Right forelimb (tissue), 1 donor: ENCODE data around the gene NBPF3.

Experiments used
- DNase-seq: peaks from one replicate; pipeline ENCODE4 v3.0.0-alpha.2; 2018

The NBPF3 gene

DNA sequence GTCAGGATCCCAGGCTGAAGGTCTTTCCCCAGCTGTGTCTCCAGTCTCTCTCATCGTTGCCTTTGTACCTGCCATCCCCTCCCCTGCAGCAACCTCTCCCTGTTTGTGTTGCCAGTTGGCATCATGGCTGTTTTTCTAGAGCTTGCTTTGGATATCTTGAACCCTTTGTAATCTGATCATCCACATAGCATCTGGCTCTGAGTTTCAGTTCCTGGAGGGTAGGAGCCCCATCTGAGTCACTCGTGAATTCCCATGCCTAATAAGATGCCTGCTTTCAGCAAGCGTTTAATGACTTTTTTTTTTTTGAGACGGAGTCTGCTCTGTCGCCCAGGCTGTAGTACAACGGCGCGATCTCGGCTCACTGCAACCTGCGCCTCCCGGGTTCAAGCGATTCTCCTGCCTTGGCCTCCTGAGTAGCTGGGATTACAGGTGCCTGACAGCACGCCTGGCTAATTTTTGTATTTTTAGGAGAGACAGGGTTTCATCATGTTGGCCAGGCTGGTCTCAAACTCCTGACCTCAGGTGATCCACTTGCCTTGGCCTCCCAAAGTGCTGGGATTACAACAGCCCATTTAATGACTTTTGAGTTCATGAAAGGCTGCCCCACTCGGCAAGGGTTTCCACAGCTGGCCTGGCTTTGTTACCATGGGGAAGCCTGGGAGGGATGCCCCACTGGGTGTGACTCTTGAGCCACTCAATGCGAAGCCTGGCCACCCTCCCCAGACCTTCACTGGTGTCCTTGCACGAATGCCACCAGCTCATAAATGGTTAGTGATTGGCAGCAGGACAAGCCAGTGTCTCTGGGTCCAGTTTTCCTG, 81.2 kb downstream of the NBPF3 start:
- DNase-seq = no peak

DNA sequence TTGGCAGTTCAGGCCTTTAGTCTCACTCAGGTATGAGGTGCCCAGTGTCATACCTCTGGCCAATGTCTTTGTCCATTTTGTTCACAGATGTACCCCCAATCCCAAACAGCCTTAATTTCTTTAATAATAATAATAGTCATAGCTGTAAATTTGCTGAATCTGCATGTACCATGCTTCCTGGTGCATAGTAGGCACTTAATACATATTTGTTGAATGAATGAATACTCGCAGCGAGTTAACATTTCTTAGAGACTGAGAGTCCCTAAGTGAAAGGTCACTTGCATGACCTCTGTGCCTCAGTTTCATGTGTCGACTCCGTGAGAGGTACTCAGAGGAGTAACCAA, 81.8 kb downstream of the NBPF3 start:
- no peak for DNase-seq

DNA sequence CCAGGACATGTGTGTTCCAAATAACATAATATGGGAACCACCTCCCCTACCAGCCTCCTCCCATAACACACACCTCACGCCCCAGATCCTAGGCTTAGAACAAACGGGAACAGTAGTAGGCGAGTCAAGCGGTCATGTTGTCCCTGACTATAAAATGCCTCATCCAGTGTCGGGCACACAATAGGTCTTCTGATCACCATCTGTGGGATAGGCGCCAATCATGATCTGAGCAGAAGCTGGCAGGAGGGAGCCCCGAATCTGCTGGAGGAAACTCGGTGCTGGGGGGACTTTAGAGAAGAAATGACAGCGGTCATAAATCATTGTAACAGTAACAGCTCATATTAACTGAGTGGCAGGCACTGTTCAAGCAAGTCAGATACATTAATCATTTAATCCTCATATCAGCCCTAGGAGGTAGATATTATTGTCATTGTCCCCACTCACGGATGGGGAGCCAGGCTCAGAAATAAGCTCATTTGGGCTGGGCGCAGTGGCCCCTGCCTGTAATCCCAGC, 82.6 kb downstream of the NBPF3 start:
- DNase-seq = no peak

- no peak for DNase-seq
These were observed 83.4 kb downstream of the NBPF3 start for GRCh38 chr1:21523297-21523813.

GRCh38 chr1:21524220-21524619, 84.3 kb downstream of the NBPF3 start:
- DNase-seq = no peak

- no peak for DNase-seq
These were observed 84.9 kb downstream of the NBPF3 start for GRCh38 chr1:21524686-21525339.

DNA sequence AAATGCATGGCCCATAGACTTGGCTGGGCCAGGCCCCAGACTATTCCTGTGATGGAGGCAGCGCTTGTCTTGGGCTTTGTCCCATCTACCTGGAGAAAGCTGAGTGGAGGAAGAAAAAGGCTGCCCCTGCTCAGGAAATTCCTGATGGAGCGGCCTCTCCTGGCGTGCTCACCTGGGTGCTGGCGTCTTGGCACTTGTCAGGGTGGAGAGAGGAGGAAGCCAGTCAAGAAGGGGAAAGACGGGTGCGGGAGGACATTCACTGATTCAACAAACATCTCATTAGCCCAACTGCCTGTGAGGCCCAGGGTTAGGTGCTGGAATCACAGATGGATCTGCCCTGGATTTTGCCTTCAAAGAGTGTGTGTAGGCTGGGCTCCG, 85.4 kb downstream of the NBPF3 start:
- DNase-seq = no peak

DNA sequence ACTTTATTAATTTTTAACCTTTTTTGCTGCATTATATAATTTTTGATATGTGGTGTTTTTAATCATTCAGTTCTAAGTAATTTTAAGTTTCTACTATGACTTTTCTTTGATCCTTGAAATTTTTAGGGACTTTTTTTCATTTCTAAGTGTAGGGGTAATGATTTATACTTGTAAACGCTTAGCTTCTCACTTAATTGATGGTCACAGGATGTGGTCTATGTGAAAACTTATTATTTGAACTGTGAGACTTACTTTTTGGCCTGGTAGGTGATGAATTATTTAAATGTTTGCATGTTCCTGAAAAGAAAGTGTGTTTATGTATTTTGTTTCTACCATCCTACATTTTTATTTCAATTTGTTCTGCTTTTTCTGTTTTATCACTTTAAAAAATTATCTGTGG, 86.5 kb downstream of the NBPF3 start:
- no peak for DNase-seq

DNA sequence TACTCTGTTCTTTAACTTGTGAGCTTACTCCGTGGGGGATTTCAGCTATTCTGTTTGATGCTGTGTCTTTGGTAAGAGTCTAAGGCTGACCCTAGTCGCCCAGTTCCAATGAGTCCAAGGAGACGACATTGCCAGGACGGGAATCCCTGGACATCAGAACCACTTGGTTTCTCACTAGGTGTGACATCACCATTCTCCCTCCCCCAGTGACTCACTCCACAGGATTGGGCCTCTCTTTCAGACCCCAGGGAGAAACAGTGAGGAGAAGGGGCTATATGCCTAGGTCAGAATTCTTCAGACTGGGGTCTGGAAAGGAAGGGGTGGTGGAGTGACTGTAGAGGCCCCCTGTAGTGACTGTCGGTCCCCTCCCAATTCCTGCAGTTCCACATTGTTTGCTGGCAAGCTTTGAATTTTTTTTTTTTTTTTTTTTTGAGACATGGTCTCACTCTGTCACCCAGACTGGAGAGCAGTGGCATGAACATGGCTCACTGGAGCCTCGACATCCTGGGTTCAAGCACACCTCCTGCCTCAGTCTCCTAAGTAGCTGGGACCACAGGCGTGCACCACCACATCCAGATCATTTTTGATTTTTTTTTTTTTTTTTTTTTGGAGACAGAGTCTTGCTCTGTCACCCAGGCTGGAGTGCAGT, 90.6 kb downstream of the NBPF3 start:
- DNase-seq = no peak

DNA sequence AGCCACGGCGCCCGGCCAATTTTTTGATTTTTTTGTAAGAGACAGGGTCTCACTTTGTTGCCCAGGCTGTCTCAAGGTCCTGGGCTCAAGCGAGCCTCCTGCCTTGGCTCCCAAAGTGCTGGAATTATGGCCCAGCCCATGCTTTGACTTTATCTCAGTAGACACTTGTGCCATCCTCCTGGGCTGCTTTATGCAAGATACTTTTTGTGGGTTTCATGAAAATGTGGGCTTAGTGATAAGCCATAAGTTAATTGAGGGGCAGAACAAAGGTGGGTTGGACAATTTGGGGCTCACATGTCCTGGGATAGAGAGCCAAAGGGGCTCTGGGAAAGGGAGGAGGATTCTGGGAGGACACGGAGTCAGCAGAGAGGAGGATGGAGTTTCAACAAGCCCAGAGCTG, 91.3 kb downstream of the NBPF3 start:
- DNase-seq = no peak

DNA sequence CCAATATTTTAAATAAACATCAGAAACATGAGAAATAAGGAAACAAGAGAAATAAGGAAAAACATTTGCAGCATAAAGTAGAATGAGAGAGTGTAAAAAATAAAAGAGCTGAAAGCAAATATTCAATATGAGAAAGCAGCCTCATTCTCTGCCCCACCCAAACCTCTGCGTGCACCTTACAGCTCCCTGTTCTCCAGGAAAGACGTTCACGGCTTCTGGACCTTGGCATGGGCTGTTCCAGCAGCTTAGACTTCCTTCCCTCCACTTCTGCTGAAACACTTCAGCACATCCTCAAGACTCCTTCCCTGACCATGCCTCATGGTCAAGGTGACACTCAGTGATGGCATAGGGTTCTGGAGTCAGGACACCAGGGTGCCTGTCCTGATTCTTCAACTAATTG, 92.6 kb downstream of the NBPF3 start:
- DNase-seq = no peak

GRCh38 chr1:21532992-21533534, 93.1 kb downstream of the NBPF3 start:
- no peak for DNase-seq

GRCh38 chr1:21534146-21534545, 94.2 kb downstream of the NBPF3 start:
- no peak for DNase-seq
